Measurements from ENCODE around the gene FLOT2.
A peak's percentile ranks its signal among the peaks of the same experiment; 100 is the strongest.
"Not testable (repeated sequence)": the region's sequence is repeated elsewhere in the genome, so short reads cannot be mapped to it uniquely, and the experiment has no call there.

Gene FLOT2

DNA sequence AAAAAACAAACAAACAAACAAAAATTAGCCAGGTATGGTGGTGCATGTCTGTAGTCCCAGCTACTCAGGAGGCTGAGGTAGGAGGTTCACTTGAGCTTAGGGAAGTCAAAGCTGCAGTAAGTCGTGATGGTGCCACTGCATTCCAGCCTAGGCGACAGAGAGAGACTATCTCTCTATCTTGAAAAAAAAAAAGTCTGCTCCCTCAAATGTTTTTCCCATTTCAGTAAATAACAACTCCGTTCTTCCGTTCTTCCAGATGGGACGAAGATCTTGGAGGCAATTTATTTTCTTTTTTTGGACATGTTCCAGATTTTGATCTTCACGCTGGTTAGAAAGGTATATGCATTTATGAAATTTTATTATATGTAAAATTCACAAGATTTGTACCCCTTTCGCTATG, 23.7 kb downstream of the FLOT2 start:
- DNase-seq (ENCODE audit: low read depth in 2 of 2), result no peak

DNA sequence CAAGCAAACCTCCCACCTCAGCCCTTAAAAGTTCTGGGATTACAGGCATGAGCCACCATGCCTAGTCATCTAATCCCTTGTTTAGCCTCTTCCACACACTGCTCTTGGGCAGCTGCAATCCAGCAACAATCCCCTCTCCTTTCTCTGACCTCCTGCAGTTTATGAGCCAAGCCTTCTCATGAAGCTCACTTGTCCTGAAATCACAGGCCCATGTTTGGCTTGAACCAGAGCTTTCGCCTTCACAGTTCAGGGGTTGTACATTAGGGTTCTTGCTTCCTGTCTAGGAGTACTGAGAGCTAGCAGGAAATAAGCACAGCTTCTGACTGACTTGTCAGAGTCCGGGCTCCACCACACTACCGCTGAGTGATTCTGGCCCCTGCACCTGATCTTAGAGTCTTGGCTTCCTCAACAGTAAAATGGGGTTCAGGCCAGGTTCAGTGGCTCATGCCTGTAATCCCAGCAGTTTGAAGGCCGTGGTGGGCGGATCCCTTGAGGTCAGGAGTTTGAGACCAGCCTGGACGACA, 26.4 kb downstream of the FLOT2 start:
- no peak for DNase-seq (ENCODE audit: low read depth in 2 of 2)

DNA sequence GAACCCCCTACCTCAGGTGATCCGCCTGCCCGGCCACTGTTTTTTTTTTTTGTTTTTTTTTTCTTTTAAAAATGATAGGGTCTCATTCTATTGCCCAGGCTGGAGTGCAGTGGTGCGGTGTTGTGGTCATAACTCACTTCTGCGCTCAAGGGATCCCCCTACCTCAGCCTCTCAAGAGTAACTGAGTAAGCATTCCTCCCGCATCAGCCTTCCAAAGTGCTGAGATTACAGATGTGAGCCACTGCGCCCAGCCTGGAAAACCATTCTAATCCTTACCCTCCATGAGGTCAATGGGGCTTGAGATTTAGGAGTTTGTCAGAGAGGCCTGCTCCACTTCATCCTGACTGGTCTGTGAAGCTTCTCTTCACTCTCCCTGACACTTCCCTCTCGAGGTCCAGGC, 30.3 kb downstream of the FLOT2 start:
- DNase-seq (ENCODE audit: low read depth in 2 of 2), result no peak

DNA sequence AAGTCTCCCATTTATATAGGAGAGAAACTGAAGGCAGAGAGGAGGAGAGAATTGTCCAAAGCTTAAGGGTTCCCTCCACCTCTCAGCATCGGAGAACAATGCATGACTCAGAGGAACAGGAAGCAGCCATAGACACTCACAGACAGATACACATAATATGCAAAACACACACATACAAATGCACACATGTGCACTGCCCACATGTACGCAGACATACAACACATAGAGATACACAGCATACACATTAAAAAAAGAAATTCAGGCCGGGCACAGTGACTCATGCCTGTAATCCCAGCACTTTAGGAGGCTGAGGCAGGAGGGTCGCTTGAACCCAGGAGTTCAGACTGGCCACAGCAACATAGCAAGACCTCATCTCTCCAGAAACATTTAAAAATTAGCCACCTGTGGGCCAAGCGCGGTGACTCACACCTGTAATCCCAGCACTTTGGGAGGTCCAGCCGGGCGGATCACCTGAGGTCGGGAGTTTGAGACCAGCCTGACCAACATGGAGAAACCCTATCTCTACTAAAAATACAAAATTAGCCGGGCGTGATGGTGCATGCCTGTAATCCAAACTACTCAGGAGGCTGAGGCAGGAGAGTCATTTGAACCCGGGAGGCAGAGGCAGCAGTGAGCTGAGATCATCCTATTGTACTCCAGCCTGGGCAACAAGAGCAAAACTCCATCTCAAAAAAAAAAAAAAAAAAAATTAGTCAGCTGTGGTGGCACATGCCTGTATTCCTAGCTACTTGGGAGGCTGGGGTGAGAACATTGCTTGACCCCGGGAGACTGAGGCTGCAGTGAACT, 31.4 kb downstream of the FLOT2 start:
- no peak for DNase-seq (ENCODE audit: low read depth in 2 of 2)

DNA sequence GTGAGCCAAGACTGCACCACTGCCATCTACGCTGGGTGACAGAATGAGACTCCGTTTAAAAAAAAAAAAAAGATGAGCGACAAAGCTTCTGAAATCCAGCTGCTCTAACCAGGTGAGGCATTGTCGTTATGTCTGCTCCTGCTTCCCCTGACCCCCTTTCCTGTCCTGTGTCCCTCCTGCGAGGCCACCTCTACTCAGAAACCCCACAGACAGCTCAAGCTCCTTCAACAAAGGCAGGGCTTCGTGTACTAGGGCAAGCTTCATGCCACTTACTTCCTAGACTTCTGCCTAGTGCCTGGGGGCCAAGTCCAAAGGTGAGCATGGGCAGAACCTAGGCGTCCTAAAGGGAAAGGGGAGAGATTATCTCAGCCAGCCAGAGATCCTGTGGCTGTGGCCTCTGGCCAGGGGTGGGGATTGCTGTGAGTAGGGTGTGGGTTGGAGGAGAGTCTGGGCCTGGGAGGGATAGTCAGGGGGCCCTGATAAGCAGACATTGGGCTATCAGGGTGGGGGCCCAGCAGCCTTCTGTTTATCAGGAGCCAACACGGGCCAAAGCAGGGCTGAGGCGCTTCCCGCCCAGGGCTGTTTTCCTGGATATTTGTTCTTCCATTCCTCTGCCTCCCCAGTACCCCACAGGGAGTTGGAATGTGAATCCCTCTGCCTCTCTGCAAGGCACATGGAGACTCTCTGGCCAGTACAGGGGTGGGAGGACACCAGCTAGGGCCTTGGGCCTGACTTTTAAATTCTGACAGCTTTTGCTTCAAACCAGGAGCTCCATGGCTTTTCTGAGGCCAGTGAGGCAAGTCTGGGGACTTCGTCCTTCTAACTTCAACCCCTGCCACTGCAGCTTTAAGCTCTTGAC, 32.3 kb downstream of the FLOT2 start:
- DNase-seq (ENCODE audit: low read depth in 2 of 2), result no peak

DNA sequence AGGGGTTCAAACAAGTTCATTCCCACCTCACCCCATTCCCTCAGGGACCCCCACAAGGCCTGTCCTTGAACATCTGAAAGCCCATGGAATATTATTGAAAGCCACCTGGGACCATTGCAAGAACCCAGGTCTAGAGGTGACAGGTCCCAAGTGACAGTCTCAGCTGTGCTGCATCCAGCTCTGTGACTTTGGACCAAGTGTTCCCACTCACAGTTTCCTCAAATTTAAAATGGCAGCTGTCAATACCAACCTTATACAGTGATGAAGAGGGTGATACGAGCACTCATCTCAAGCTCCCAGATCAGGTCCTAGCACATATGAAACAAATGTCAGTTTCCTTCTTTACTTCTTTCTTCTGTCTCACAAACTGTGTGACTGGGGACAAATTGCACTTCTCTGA, 33.6 kb downstream of the FLOT2 start:
- DNase-seq (ENCODE audit: low read depth in 2 of 2), result no peak

DNA sequence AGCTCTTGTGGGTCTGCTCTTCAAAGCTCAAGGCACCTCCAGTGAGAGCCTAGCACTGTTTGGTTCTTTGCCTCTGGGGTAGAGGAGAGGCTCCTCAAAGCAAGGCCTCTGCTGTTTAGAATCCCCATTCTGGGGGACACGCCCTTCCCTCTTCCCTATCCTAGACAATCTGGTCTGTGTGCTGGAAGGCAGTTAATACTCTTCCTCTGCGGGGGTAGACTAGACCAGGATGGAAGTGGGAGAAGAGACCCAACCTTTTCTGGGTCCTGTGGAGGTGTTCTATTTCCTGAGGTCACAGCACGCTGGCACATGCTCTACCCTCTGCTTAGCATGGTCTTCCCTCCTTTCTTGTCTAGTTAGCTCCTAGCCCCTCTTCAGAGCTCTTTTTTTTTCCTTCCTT, 35.0 kb downstream of the FLOT2 start:
- DNase-seq (ENCODE audit: low read depth in 2 of 2), result no peak

DNA sequence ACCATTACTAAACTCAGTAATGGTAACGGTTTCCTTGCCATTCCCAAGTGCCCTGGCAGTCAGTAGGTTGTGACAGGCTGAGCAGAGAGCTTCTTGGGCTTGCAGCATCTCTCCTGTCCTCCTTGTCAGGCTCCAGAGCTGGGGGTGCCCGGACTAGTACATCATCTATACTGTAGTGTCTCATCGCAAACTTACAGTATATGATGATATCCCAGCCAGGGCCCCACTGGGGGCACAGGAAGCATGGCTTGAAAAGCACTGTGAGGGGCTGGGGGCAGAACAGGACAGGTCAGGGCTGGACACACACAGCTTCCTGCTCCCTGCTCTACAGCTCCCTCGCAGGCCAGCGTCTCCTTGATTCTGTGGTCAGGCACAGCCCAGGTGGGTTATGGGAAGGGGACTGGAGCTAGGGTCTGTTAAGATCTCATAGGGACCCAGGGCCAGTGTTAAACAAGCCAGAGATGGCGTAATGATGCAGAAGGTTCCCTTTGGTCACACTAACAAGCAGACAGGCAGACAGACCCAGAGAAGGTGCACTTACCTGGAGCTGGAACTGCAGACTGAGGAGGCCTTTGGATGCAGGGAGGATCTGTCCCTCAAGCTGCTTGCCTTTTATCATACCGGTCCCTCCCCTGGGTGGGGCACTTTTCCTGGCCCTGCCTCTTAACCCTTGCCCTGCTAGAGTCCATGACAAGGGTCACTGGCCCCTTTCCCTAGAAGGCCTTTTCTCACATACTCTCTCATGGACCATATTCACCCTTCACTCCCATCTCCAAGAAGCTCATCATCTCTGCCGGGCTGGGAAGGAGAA, 35.9 kb downstream of the FLOT2 start:
- DNase-seq (ENCODE audit: low read depth in 2 of 2), result no peak

DNA sequence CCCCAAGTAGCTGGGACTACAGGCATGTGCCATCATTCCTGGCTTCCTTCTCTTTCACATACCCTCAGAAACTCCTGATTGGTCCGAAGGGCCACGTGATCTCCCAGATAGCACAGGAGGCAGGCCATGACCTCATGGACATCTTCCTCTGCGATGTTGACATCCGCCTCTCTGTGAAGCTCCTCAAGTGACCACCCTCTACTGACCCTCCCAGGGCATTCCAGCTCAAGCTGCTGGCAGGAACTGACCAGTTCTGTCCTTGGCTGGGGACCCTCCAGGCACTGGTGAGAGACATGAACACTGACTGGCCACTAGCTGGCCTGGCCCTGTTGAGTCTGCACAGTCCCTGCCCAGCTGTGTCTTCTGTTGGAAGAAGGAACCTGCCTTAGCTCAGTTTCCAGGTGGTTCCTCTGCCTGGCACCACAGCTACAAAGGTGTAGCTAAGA, 37.1 kb downstream of the FLOT2 start:
- no peak for DNase-seq (ENCODE audit: low read depth in 2 of 2)

DNA sequence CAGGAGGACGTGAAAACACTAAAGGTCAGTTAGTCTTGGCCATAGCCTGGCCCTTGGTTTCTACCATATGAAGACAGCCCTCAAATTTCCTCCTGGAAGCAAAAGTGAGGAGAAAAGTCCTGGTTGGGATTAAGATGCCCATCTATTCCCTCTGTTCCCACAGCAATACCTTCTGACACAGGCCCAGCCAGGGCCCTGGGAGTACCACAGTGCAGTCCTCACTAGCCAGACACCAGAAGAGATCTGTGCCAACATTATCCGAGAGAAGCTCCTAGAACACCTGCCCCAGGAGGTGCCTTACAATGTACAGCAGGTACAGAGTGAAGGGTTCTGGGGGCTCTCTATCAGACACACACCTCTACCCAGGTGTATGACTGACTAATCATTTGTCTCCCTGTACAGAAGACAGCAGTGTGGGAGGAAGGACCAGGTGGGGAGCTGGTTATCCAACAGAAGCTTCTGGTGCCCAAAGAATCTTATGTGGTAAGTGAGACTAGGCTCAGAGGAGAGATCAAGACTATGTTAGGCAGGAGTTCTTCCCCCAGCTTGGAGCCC, 38.7 kb downstream of the FLOT2 start:
- no peak for DNase-seq (ENCODE audit: low read depth in 2 of 2)

DNA sequence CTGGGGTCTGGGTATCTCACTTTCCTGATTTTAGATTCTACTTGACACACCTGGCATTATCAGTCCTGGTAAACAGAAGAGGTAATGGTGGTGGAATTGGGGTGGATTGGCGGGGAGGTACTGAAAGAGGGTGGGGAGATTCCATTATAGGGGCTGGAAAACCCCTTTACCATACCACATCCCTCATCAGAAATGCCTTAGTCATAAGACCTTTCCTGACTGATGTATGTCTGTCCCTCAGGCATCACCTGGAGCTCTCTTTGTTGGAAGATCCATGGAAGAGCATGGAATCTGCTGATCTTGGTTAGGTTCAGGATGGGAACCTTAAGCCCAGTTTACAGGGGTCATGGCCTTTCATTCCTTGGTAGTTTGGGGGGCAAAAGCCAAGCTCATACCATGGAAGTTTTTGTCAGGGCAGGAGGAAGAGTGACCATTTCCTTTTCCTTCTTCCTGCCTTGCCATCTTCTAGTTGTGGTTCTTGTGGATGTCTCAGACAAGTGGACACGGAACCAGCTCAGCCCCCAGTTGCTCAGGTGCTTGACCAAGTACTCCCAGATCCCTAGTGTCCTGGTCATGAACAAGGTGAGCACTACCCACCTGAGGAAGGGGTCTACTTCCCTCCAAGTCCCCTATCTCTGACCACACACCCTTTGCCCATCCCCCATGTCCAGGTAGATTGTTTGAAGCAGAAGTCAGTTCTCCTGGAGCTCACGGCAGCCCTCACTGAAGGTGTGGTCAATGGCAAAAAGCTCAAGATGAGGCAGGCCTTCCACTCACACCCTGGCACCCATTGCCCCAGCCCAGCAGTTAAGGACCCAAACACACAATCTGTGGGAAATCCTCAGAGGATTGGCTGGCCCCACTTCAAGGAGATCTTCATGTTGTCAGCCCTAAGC, 39.4 kb downstream of the FLOT2 start:
- no peak for DNase-seq (ENCODE audit: low read depth in 2 of 2)

DNA sequence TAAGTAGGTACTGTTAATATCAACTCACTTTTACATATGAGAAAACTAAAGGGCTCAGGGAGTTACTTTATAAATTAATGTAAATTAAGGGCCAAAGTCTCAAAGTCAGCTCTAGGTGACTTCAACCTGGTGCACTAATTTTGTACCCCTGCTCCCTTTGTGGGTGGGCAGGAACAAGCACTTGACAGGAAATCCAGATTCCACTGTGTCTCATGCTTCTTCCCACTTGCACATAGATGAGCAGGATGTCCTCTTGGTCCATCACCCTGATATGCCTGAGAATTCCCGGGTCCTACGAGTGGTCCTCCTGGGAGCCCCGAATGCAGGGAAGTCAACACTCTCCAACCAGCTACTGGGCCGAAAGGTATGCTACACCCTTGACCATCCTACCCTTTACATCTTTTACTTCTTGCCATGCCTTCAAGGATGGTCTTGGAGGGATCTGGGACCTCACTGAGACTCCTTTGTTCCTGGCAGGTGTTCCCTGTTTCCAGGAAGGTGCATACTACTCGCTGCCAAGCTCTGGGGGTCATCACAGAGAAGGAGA, 41.4 kb downstream of the FLOT2 start:
- no peak for DNase-seq (ENCODE audit: low read depth in 2 of 2)

DNA sequence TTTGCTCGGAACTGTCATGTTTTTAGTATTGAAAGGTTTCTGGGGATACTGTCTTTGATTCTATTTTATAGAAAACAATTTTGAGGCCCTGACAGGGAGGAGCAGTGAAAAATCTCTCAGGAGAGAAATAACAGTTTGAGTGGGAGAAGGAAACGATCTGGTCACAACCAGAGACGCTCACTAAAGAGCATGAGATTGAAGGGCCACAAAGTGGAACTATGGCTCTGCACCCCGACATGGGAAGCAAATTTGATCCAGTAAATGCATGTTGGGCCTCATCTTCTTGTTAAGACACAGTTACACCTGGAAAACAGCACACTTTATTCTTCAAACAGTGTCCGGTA, 42.2 kb downstream of the FLOT2 start:
- no peak for DNase-seq (ENCODE audit: low read depth in 2 of 2)

DNA sequence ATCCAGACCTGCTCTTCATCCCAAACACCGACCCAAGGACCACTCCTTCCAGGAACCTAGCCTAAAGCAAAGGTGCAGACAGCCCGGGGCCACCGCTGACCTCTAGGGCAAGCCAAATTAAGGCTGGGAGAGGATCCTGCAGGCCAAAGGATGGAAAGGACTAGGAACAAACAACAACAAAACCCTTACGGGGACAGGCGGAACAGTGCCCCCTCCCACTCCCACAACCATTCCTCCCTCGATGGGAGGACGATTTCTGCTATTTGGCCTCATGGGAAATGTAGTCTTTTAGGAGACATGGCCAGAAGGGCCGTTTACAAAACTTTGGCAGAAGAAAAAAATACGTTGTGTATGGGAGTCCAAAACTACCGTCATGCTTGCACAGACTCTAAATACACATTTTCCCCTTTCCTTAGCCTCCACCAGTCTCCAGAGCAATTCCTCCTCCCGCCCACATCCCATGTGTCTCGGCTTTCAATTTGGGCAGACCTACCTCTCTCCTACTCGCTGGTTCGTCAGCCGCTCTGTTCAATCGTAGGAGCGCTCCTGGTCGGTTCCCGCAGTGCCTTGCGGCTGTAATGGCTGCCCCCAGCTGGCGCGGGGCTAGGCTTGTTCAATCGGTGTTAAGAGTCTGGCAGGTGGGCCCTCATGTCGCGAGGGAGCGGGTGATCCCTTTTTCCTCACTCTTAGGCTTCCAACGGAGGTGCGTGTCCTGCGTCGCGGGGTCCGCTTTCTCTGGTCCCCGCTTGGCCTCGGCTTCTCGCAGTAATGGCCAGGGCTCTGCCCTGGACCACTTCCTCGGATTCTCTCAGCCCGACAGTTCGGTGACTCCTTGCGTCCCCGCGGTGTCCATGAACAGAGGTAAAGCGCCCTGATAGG, 42.8 kb downstream of the FLOT2 start, which contains the start of gene ERAL1:
Gene ERAL1 (plus strand): TSS at position 560 of the 879 bp plus-strand sequence. CDS start 19 bp downstream, at position 579.
- DNase-seq (ENCODE audit: low read depth in 2 of 2), result peak; percentile 62 to 72

DNA sequence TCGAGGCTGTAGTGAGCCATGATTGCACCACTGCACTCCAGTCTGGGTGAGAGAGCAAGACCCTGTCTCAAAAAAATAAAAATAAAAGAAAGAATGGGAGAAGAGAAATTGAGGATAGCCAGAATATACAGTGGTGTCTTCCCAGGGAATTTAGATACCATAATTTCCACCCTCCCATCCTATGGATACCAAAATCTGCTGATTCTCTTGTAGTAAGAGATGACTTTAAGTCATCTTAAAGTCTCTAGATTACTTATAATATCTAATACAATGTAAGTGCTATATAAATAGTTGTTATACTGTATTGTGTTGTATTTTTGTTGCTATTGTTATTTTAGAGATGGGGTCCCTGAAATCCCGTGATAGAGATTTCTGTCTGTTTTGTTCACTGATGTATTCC, 44.2 kb downstream of the FLOT2 start:
- no peak for DNase-seq (ENCODE audit: low read depth in 2 of 2)

DNA sequence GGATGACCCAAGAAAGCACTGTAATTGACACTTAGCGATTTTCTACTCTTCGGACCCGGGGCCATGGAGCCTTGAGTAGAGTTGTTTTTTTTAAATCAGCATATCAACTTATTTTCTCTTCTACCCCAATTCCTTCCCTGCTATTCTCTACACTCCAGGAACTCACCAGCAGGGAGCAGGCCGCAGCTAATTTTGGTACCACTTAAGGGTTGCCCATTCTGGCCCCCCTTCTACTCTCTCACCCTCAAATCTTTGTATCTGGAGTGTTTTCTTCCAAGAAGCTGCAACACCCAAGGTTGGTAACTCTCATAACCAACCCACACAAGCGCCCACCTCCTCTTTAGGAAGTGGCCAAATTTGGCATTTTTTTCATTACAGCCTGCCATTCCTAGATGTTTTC, 48.3 kb downstream of the FLOT2 start:
- DNase-seq (ENCODE audit: low read depth in 2 of 2), result no peak

DNA sequence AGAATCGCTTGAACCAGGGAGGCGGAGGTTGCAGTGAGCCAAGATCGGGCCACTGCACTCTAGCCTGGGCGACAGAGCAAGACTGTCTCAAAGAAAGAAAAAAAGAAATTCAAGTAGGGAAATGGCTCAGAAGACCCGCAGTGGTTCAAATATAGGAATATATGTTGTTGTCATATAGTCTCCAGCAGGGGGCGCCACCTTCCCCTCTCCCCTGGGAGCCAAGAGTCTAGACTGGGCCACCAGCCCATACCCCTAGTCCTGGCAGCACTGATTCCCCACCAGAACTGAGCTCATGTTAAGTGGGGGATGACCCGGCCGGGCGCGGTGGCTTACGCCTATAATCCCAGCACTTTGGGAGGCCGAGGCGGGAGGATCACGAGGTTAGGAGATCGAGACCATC, 48.9 kb downstream of the FLOT2 start:
- peak in 1 of 2 donors; percentile 26 for DNase-seq (ENCODE audit: low read depth in 2 of 2)

DNA sequence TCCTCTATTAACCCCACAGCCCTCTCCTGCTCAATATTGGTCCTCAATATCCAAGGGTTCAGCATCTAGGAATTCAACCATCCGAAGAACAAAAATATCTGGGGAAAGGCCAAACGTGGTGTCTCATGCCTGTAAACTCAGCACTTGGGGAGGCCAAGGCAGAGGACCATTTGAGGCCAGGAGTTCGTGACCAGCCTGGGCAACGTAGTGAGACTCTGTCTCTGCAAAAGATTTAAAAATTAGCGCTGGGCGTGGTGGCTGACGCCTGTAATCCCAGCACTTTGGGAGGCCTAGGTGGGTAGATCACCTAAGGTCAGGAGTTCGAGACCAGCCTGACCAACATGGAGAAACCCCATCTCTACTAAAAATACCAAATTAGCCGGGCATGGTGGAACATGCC, 50.8 kb downstream of the FLOT2 start:
- DNase-seq (ENCODE audit: low read depth in 2 of 2), result not testable (repeated sequence)

DNA sequence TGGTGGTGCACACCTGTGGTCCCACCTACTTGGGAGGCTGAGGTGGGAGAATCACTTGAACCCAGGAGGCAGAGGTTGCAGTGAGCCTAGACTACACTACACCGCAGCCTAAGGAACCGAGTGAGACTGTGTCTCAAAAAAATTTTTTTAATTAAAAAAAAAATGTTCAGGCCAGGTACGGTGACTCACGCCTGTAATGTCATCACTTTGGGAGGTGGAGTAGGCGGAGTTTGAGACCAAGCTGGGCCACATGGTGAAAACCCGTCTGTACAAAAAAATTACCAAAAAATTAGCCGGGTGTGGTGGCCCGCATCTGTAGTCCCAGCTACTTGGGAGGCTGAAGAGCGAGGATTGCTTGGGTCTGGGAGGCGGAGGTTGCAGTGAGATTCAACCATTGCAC, 51.3 kb downstream of the FLOT2 start:
- DNase-seq (ENCODE audit: low read depth in 2 of 2), result no peak
